ENCODE results near the gene METTL23. TPM values are rescaled to one million over a fixed set of nuclear protein-coding genes. Genes with fewer than 3 reads are reported as not detected.
"Not testable (repeated sequence)": the region's sequence is repeated elsewhere in the genome, so short reads cannot be mapped to it uniquely, and the experiment has no call there.

Gene METTL23
- total RNA-seq, 1 experiment from 2014 or later = 40.5 TPM

GRCh38 chr17:76740329-76741118 is 13.9 kb downstream of the METTL23 start:
- BruUV-seq (replicated peaks) = no TSS peak
- TF ChIP-seq EZH2 (IDR thresholded peaks at IDR 0.05; ENCODE audit: low read depth) = no peak
- no peak for TF ChIP-seq CTCF (conservative IDR thresholded peaks at IDR 0.05)
- ChIA-PET POLR2A (ENCODE audit: unreplicated experiment) (no interaction called here), CTCF (no interaction called here)
- no peak for DNase-seq
- H3K27ac ChIP-seq = no peak overlapping the region
- H2AFZ ChIP-seq = no peak overlapping the region
- H3K9me2 ChIP-seq (ENCODE audit: insufficient read depth) = no peaks in the 10 kb centered on the region
- H3K4me1 ChIP-seq (replicated peaks; ENCODE audit: insufficient read depth) = peaks cover 9% of the 10 kb centered on the region
- no peak overlapping the region for H3K4me2 ChIP-seq
- H3K36me3 ChIP-seq (ENCODE audit: low read depth) = peaks cover 15% of the 10 kb centered on the region
- H3K27me3 ChIP-seq (ENCODE audit: insufficient read depth, low read depth) = no peaks in the 10 kb centered on the region
- H3F3A ChIP-seq (ENCODE audit: insufficient read depth, low read depth) = peaks cover 10% of the 10 kb centered on the region; the same call in 1 of the 2 replicates
- peaks cover 39% of the 10 kb centered on the region for H3K79me2 ChIP-seq (ENCODE audit: low read depth)
- H3K9me3 ChIP-seq (ENCODE audit: insufficient read depth, low read depth) = no peaks in the 10 kb centered on the region
- no peak overlapping the region for H3K4me3 ChIP-seq
- intact Hi-C loops (cut with micrococcal nuclease; ENCODE audit: unreplicated experiment) = no loop called here
- peaks cover 7% of the 10 kb centered on the region for H4K20me1 ChIP-seq (ENCODE audit: insufficient read depth)

GRCh38 chr17:76742958-76743357 is 16.3 kb downstream of the METTL23 start:
- Histone ChIP-seq H3K27ac (no peak overlapping the region), H4K20me1 (ENCODE audit: insufficient read depth) (no peaks in the 10 kb centered on the region), H2AFZ (no peak overlapping the region), H3K27me3 (ENCODE audit: insufficient read depth, low read depth) (no peaks in the 10 kb centered on the region), H3K79me2 (ENCODE audit: low read depth) (peaks cover 23% of the 10 kb centered on the region; the same call in 1 of the 2 replicates), H3K9me2 (ENCODE audit: insufficient read depth) (no peaks in the 10 kb centered on the region), H3K9me3 (ENCODE audit: insufficient read depth, low read depth) (no peaks in the 10 kb centered on the region), H3K4me2 (no peak overlapping the region), H3K4me3 (no peak overlapping the region), H3F3A (ENCODE audit: insufficient read depth, low read depth) (0 out of 2 replicates have a peak, but pooled peaks cover 3% of the 10 kb centered on the region), H3K36me3 (ENCODE audit: low read depth) (peaks cover 9% of the 10 kb centered on the region; the same call in 1 of the 2 replicates), H3K4me1 (replicated peaks; ENCODE audit: insufficient read depth) (peaks cover 9% of the 10 kb centered on the region)
- BruUV-seq (replicated peaks) = no TSS peak
- TF ChIP-seq EZH2 (IDR thresholded peaks at IDR 0.05; ENCODE audit: low read depth) = no peak
- TF ChIP-seq CTCF (conservative IDR thresholded peaks at IDR 0.05) = no peak
- CTCF ChIA-PET = no interaction called here
- POLR2A ChIA-PET (ENCODE audit: unreplicated experiment) = interaction anchor here (0.6 to 0.7 kb wide), 2 partner anchors 11 to 1444 kb away, joined by 3 read pairs; partner anchors contain the start of genes AFMID and TK1
- DNase-seq = no peak
- intact Hi-C loops (cut with micrococcal nuclease; ENCODE audit: unreplicated experiment) = no loop called here

GRCh38 chr17:76744747-76745146 is 18.1 kb downstream of the METTL23 start:
- POLR2A ChIA-PET (ENCODE audit: unreplicated experiment) = no interaction called here
- no peak for DNase-seq
- peaks cover 5% of the 10 kb centered on the region; the same call in 1 of the 2 replicates for H3K79me2 ChIP-seq (ENCODE audit: low read depth)
- BruUV-seq (replicated peaks) = no TSS peak
- intact Hi-C loops (cut with micrococcal nuclease; ENCODE audit: unreplicated experiment) = no loop called here
- peaks cover 9% of the 10 kb centered on the region; the same call in 1 of the 2 replicates for H3K36me3 ChIP-seq (ENCODE audit: low read depth)
- H3K9me3 ChIP-seq (ENCODE audit: insufficient read depth, low read depth) = no peaks in the 10 kb centered on the region
- H3K27me3 ChIP-seq (ENCODE audit: insufficient read depth, low read depth) = no peaks in the 10 kb centered on the region
- no peak overlapping the region for H3K4me2 ChIP-seq
- TF ChIP-seq CTCF (conservative IDR thresholded peaks at IDR 0.05) = no peak
- no peak for TF ChIP-seq EZH2 (IDR thresholded peaks at IDR 0.05; ENCODE audit: low read depth)
- H3K27ac ChIP-seq = no peak overlapping the region
- CTCF ChIA-PET = interaction anchor here (0.5 kb wide), 1 partner anchor 10 kb away, joined by 3 read pairs; no protein-coding TSS in a partner anchor
- H3F3A ChIP-seq (ENCODE audit: insufficient read depth, low read depth) = no peaks in the 10 kb centered on the region
- H3K4me1 ChIP-seq (replicated peaks; ENCODE audit: insufficient read depth) = no peaks in the 10 kb centered on the region
- H3K9me2 ChIP-seq (ENCODE audit: insufficient read depth) = no peaks in the 10 kb centered on the region
- no peak overlapping the region for H2AFZ ChIP-seq
- H4K20me1 ChIP-seq (ENCODE audit: insufficient read depth) = no peaks in the 10 kb centered on the region
- no peak overlapping the region for H3K4me3 ChIP-seq

GRCh38 chr17:76745785-76746184 is 19.1 kb downstream of the METTL23 start:
- H2AFZ ChIP-seq; CTCF ChIA-PET; H3K9me2 ChIP-seq (ENCODE audit: insufficient read depth); POLR2A ChIA-PET (ENCODE audit: unreplicated experiment); DNase-seq; H3K9me3 ChIP-seq (ENCODE audit: insufficient read depth, low read depth); intact Hi-C loops (cut with micrococcal nuclease; ENCODE audit: unreplicated experiment); H3K27ac ChIP-seq; H3K4me2 ChIP-seq; BruUV-seq (replicated peaks); H4K20me1 ChIP-seq (ENCODE audit: insufficient read depth); H3K27me3 ChIP-seq (ENCODE audit: insufficient read depth, low read depth); H3K4me3 ChIP-seq; H3K79me2 ChIP-seq (ENCODE audit: low read depth); H3F3A ChIP-seq (ENCODE audit: insufficient read depth, low read depth); H3K4me1 ChIP-seq (replicated peaks; ENCODE audit: insufficient read depth); H3K36me3 ChIP-seq (ENCODE audit: low read depth): not testable (repeated sequence)

All from PC-9 (cell line).